ENCODE measurements around the gene EMC10.
A peak's percentile ranks its signal among the peaks of the same experiment; 100 is the strongest.

GRCh38 chr19:50537769-50538230 is 61.5 kb downstream of the EMC10 start:
- TF ChIP-seq CTCF (conservative IDR thresholded peaks at IDR 0.05), result peak; percentile 96
- TF ChIP-seq ZFX (IDR thresholded peaks at IDR 0.05), result no peak
